HCT116 (cell line): ENCODE data around the gene VAV2.

Source experiments
- CTCF ChIP-seq, 3 experiments: fragments of 200-600 bp in 1 of 3; sonication (generic) in 1 of 3; IDR thresholded peaks in 2 of 3; conservative IDR thresholded peaks in 1 of 3; 2 replicates each; pipeline ENCODE4 v1.5.1; 2012 to 2017; ENCODE audit warnings: low read depth in 2 of 3, low read length in 2 of 3, antibody characterized with exemption in 1 of 3, borderline replicate concordance in 1 of 3, control low read depth in 1 of 3, mild to moderate bottlenecking in 1 of 3, mixed read lengths in 1 of 3, mixed run types in 1 of 3, moderate library complexity in 1 of 3; ENCODE audit not compliant: insufficient read depth in 1 of 3
- EGR1 ChIP-seq: IDR thresholded peaks from 2 replicates; pipeline ENCODE4 v1.6.1; 2012; ENCODE audit warnings: low read depth
- EZH2 ChIP-seq: fragments of 200-600 bp; sonication (generic); IDR thresholded peaks from 2 replicates; pipeline ENCODE4 v1.6.1; 2017; ENCODE audit warnings: antibody characterized with exemption, mixed run types
- EZH2phosphoT487 ChIP-seq: fragments of 200-600 bp; IDR thresholded peaks from 2 replicates; pipeline ENCODE4 v1.6.1; 2018; ENCODE audit warnings: antibody characterized with exemption, borderline replicate concordance
- MAX ChIP-seq: IDR thresholded peaks from 2 replicates; pipeline ENCODE4 v1.6.1; 2012
- POLR2A ChIP-seq: IDR thresholded peaks from 2 replicates; pipeline ENCODE4 v1.7.0; 2011; ENCODE audit warnings: borderline replicate concordance; ENCODE audit not compliant: insufficient read depth, insufficient read length; ENCODE audit errors: extremely low read depth
- POLR2AphosphoS5 ChIP-seq: IDR thresholded peaks from 2 replicates; pipeline ENCODE4 v1.6.1; 2011; ENCODE audit warnings: mild to moderate bottlenecking, low read depth, low read length, moderate library complexity
- RAD21 ChIP-seq: IDR thresholded peaks from 2 replicates; pipeline ENCODE4 v1.6.1; 2012; ENCODE audit warnings: low read depth, mild to moderate bottlenecking
- SIN3A ChIP-seq: IDR thresholded peaks from 2 replicates; pipeline ENCODE4 v1.6.1; 2012; ENCODE audit warnings: low read depth
- SRF ChIP-seq: IDR thresholded peaks from 2 replicates; pipeline ENCODE4 v1.6.1; 2012; ENCODE audit warnings: low read depth
- TCF7L2 ChIP-seq: IDR thresholded peaks from 2 replicates; pipeline ENCODE4 v1.7.0; 2011; ENCODE audit warnings: borderline replicate concordance, inconsistent platforms; ENCODE audit not compliant: insufficient read depth, insufficient read length; ENCODE audit errors: extremely low read depth
- ZFX ChIP-seq: fragments of 450-650 bp; IDR thresholded peaks from 2 replicates; pipeline ENCODE4 v1.6.1; 2017
- TF ChIP-seq, protein P1 (sequence below): IDR thresholded peaks from 2 replicates; pipeline ENCODE4 v1.6.1; 2012; ENCODE audit warnings: low read depth
- TF ChIP-seq, protein P2 (sequence below): IDR thresholded peaks from 2 replicates; pipeline ENCODE4 v1.6.1; 2011; ENCODE audit warnings: mild to moderate bottlenecking, low read length, moderate library complexity; ENCODE audit not compliant: insufficient replicate concordance; ENCODE audit errors: extremely low read depth

GRCh38 chr9:133864011-133864410, 128.1 kb downstream of the VAV2 start:
- TF ChIP-seq EZH2 = no peak
- no peak for TF ChIP-seq POLR2A
- no peak for TF ChIP-seq CTCF (IDR thresholded peaks at IDR 0.05 in 2 of 3, conservative IDR thresholded peaks at IDR 0.05 in 1 of 3; ENCODE audit: borderline replicate concordance in 1 of 3, insufficient read depth in 1 of 3, low read depth in 2 of 3, low read length in 2 of 3)
- no peak for TF ChIP-seq POLR2AphosphoS5
- TF ChIP-seq TCF7L2 = no peak
- TF ChIP-seq, protein P1, sequence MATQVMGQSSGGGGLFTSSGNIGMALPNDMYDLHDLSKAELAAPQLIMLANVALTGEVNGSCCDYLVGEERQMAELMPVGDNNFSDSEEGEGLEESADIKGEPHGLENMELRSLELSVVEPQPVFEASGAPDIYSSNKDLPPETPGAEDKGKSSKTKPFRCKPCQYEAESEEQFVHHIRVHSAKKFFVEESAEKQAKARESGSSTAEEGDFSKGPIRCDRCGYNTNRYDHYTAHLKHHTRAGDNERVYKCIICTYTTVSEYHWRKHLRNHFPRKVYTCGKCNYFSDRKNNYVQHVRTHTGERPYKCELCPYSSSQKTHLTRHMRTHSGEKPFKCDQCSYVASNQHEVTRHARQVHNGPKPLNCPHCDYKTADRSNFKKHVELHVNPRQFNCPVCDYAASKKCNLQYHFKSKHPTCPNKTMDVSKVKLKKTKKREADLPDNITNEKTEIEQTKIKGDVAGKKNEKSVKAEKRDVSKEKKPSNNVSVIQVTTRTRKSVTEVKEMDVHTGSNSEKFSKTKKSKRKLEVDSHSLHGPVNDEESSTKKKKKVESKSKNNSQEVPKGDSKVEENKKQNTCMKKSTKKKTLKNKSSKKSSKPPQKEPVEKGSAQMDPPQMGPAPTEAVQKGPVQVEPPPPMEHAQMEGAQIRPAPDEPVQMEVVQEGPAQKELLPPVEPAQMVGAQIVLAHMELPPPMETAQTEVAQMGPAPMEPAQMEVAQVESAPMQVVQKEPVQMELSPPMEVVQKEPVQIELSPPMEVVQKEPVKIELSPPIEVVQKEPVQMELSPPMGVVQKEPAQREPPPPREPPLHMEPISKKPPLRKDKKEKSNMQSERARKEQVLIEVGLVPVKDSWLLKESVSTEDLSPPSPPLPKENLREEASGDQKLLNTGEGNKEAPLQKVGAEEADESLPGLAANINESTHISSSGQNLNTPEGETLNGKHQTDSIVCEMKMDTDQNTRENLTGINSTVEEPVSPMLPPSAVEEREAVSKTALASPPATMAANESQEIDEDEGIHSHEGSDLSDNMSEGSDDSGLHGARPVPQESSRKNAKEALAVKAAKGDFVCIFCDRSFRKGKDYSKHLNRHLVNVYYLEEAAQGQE = no peak
- TF ChIP-seq SRF = no peak
- no peak for TF ChIP-seq RAD21
- no peak for TF ChIP-seq EZH2phosphoT487
- no peak for TF ChIP-seq EGR1
- TF ChIP-seq MAX = no peak
- no peak for TF ChIP-seq ZFX
- TF ChIP-seq SIN3A = no peak
- TF ChIP-seq, protein P2, sequence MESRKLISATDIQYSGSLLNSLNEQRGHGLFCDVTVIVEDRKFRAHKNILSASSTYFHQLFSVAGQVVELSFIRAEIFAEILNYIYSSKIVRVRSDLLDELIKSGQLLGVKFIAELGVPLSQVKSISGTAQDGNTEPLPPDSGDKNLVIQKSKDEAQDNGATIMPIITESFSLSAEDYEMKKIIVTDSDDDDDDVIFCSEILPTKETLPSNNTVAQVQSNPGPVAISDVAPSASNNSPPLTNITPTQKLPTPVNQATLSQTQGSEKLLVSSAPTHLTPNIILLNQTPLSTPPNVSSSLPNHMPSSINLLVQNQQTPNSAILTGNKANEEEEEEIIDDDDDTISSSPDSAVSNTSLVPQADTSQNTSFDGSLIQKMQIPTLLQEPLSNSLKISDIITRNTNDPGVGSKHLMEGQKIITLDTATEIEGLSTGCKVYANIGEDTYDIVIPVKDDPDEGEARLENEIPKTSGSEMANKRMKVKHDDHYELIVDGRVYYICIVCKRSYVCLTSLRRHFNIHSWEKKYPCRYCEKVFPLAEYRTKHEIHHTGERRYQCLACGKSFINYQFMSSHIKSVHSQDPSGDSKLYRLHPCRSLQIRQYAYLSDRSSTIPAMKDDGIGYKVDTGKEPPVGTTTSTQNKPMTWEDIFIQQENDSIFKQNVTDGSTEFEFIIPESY = no peak
